WI38 (cell line): Measurements from ENCODE around the gene DHX35.

ENCODE experiments used
- H3K4me3 ChIP-seq: 2 replicates; pipeline ENCODE4 v1.5.1; 2011; ENCODE audit warnings: low read depth, mild to moderate bottlenecking, control low read depth, low read length
- CTCF ChIP-seq: IDR thresholded peaks from 2 replicates; pipeline ENCODE4 v1.5.1; 2012; ENCODE audit warnings: low read depth, mild to moderate bottlenecking, control low read depth, low read length

The DHX35 gene

GRCh38 chr20:39067526-39068216 lies 105.5 kb downstream of the DHX35 start:
- H3K4me3 ChIP-seq: no peak overlapping the region
- TF ChIP-seq CTCF: no peak

DNA sequence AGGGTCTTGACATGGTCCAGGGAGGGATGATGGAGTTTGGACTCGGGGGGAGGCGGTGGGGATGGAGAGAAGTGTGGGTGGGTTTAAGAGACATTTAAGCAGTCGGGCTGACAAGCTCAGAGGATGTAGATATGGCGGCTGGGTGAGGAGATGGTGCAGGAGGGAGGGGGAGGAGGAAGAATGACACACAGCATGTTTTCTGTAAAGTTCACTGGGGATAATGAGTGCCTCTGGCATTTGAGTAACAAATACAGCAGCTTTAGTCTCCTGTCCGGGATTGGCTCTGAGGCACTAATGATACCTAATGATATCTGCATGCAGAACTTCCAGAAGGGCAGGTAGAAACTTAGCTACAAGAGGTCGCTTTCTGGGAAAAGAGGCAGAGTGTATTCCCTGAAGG lies 107.8 kb downstream of the DHX35 start:
- no peak for TF ChIP-seq CTCF

GRCh38 chr20:39070484-39071231 lies 108.5 kb downstream of the DHX35 start:
- H3K4me3 ChIP-seq: no peak overlapping the region
- no peak for TF ChIP-seq CTCF

More for the DNA sequence above, 107.8 kb downstream of the DHX35 start:
- no peak overlapping the region for H3K4me3 ChIP-seq

DNA sequence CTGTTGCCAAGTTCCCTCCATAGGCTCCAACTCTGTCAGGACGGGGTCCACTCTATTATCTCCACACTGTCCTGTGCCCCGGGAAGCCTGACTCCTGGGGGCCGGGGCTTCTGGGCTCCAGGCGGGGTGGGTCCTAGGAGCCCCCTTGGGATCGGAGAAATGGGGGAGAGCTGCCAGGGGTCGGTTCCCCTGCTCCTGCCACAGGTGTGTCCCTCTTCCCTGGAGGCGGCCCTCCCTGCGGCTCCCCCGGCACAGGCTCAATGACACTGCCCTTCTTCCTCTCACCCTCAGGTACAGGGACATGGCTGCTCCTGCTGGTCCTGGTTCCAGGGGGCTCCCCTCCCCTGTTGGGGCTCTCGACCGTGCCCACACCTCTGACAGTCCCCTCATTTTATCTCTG lies 110.0 kb downstream of the DHX35 start:
- TF ChIP-seq CTCF: no peak
- no peak overlapping the region for H3K4me3 ChIP-seq

DNA sequence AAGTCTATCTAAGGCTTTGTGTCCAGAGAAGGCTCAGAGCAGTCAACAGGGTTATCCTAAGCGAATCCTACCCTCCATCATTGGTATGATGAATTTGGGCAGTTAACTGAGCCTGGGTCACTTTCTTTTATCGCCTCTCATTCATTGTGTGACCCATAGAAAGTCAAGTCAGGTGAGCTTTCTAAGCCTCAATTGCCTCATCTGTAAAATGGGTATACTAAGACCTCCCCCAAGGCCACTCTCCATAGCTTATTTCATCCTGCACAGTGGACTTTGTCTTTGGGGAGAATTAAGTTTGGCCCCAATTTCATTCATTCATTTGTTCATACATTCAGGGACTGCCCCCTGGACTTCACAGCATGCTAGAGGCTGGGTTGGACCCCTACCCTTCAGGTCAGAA lies 110.5 kb downstream of the DHX35 start:
- TF ChIP-seq CTCF: no peak
- H3K4me3 ChIP-seq: no peak overlapping the region

DNA sequence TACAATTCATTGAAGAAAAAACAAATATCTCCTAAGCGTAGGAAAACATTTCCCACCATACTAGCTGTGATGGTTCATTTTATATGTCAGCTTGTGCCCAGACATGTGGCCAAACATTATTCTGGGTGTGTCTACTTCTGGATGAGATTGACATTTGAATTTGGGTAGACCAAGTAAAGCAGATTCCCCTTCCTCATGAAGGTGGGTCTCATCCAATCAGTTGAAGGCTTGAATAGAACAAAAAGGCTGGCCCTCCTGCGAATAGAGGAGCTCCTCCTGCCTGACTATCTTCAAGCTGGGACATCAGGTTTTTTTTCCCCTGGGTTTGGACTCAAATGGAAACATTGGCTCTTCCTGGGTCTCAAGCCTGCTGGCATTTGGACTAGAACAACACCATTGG lies 113.6 kb downstream of the DHX35 start:
- no peak overlapping the region for H3K4me3 ChIP-seq
- TF ChIP-seq CTCF: no peak

- no peak for TF ChIP-seq CTCF
- no peak overlapping the region for H3K4me3 ChIP-seq
These were observed 114.8 kb downstream of the DHX35 start for GRCh38 chr20:39076958-39077357.
